ENCODE data around the gene NOL12. TPM values are rescaled to one million over a fixed set of nuclear protein-coding genes. Genes with fewer than 3 reads are reported as not detected.
A peak's percentile ranks its signal among the peaks of the same experiment; 100 is the strongest.

Gene NOL12
- total RNA-seq, 1 experiment from 2014 or later: 31.4 TPM

GRCh38 chr22:37647928-37648327 lies 38.2 kb upstream of the NOL12 start:
- H2AFZ ChIP-seq (ENCODE audit: low read depth, low read length, poor library complexity, severe bottlenecking): no peak overlapping the region
- no peaks in the 10 kb centered on the region for H3K9me3 ChIP-seq (ENCODE audit: control insufficient read depth in 1 of 2, insufficient read depth in 1 of 2, low read depth in 1 of 2, low read length in 2 of 2)
- TF ChIP-seq, protein P1, sequence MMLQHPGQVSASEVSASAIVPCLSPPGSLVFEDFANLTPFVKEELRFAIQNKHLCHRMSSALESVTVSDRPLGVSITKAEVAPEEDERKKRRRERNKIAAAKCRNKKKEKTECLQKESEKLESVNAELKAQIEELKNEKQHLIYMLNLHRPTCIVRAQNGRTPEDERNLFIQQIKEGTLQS (IDR thresholded peaks at IDR 0.05): no peak
- TF ChIP-seq TCF7L2 (IDR thresholded peaks at IDR 0.05; ENCODE audit: borderline replicate concordance, extremely low read depth, insufficient read depth, insufficient read length): peak; percentile 83
- TF ChIP-seq SRF (IDR thresholded peaks at IDR 0.05; ENCODE audit: low read depth): no peak
- no peak overlapping the region for H3K4me3 ChIP-seq (replicated peaks in 1 of 2; ENCODE audit: low read depth in 1 of 2, low read length in 2 of 2)
- peak overlapping the region; percentile 66 for H3K27ac ChIP-seq (ENCODE audit: low read depth, low read length)
- peaks cover 21 to 32% of the 10 kb centered on the region in 2 experiments for H3K4me1 ChIP-seq (ENCODE audit: control insufficient read depth in 1 of 2, insufficient read depth in 2 of 2, low read length in 2 of 2)
- H3K4me2 ChIP-seq (ENCODE audit: low read length): peak overlapping the region; percentile 49
- no TSS peak for BruUV-seq (replicated peaks)
- peaks cover 17 to 37% of the 10 kb centered on the region in 2 experiments; a peak in 3 of 4 replicates for H3K36me3 ChIP-seq (ENCODE audit: control insufficient read depth in 1 of 2, insufficient read depth in 2 of 2, low read length in 2 of 2)
- ATAC-seq (peak; percentile 84), DNase-seq (ENCODE audit: low read depth, low spot score) (peak; percentile 81)
- ChIA-PET CTCF (no interaction called here), RAD21 (ENCODE audit: low non-redundant PET in 1 of 2, low total read pairs in 2 of 2, uncharacterized antibody in 2 of 2, unreplicated experiment in 2 of 2) (interaction anchor here in 1 of 2 experiments (0.7 kb wide), 1 partner anchor 11 kb away, joined by 3 read pairs; the partner anchor contains the start of gene PDXP), POLR2A (interaction anchor here (0.7 to 2.3 kb wide), 3 partner anchors 10 to 100 kb away, joined by 3 to 11 read pairs (median 4); partner anchors contain the start of gene PDXP)
- intact Hi-C loops (cut with micrococcal nuclease): no loop called here
- peak overlapping the region; percentile 47 for H3K9ac ChIP-seq (ENCODE audit: low read length)
- H3K79me2 ChIP-seq (ENCODE audit: insufficient read depth, low read length): no peaks in the 10 kb centered on the region
- H4K20me1 ChIP-seq (ENCODE audit: insufficient read depth): no peaks in the 10 kb centered on the region
- no peaks in the 10 kb centered on the region for H3K27me3 ChIP-seq (ENCODE audit: insufficient read depth, low read length)
- no peaks in the 10 kb centered on the region for H3K9me2 ChIP-seq (ENCODE audit: insufficient read depth)

- ChIA-PET RAD21 (ENCODE audit: low non-redundant PET in 1 of 2, low total read pairs in 2 of 2, uncharacterized antibody in 2 of 2, unreplicated experiment in 2 of 2) (interaction anchor here in 1 of 2 experiments (0.8 kb wide), 1 partner anchor 31 kb away, joined by 3 read pairs; no protein-coding TSS in a partner anchor), CTCF (no interaction called here), POLR2A (no interaction called here)
- DNase-seq (ENCODE audit: low read depth, low spot score) (no peak), ATAC-seq (no peak)
- H3K4me2 ChIP-seq (ENCODE audit: low read length): no peak overlapping the region
- no TSS peak for BruUV-seq (replicated peaks)
- H3K9me3 ChIP-seq (ENCODE audit: control insufficient read depth in 1 of 2, insufficient read depth in 1 of 2, low read depth in 1 of 2, low read length in 2 of 2): no peaks in the 10 kb centered on the region
- H3K9me2 ChIP-seq (ENCODE audit: insufficient read depth): no peaks in the 10 kb centered on the region
- no peak overlapping the region for H3K9ac ChIP-seq (ENCODE audit: low read length)
- intact Hi-C loops (cut with micrococcal nuclease): no loop called here
- H3K79me2 ChIP-seq (ENCODE audit: insufficient read depth, low read length): no peaks in the 10 kb centered on the region
- H3K4me1 ChIP-seq (ENCODE audit: control insufficient read depth in 1 of 2, insufficient read depth in 2 of 2, low read length in 2 of 2): peaks cover 21 to 23% of the 10 kb centered on the region in 2 experiments
- H2AFZ ChIP-seq (ENCODE audit: low read depth, low read length, poor library complexity, severe bottlenecking): no peak overlapping the region
- no peak overlapping the region for H3K4me3 ChIP-seq (replicated peaks in 1 of 2; ENCODE audit: low read depth in 1 of 2, low read length in 2 of 2)
- no peak overlapping the region for H3K27ac ChIP-seq (ENCODE audit: low read depth, low read length)
- H4K20me1 ChIP-seq (ENCODE audit: insufficient read depth): no peaks in the 10 kb centered on the region
- peaks cover 23 to 24% of the 10 kb centered on the region in 2 experiments; a peak in 3 of 4 replicates for H3K36me3 ChIP-seq (ENCODE audit: control insufficient read depth in 1 of 2, insufficient read depth in 2 of 2, low read length in 2 of 2)
- H3K27me3 ChIP-seq (ENCODE audit: insufficient read depth, low read length): no peaks in the 10 kb centered on the region
- TF ChIP-seq ZFX (IDR thresholded peaks at IDR 0.05): no peak
- TF ChIP-seq, protein P1 (IDR thresholded peaks at IDR 0.05): no peak
- no peak for TF ChIP-seq JUND (IDR thresholded peaks at IDR 0.05)
- no peak for TF ChIP-seq ELF1 (IDR thresholded peaks at IDR 0.05; ENCODE audit: borderline replicate concordance, low read depth)
- no peak for TF ChIP-seq POLR2A (IDR thresholded peaks at IDR 0.05; ENCODE audit: borderline replicate concordance, extremely low read depth, insufficient read depth, insufficient read length)
- TF ChIP-seq SP1 (IDR thresholded peaks at IDR 0.05; ENCODE audit: low read depth): no peak
- TF ChIP-seq CBX3 (IDR thresholded peaks at IDR 0.05; ENCODE audit: low read depth): no peak
- TF ChIP-seq ZBTB33 (IDR thresholded peaks at IDR 0.05; ENCODE audit: extremely low read depth, insufficient replicate concordance, low read length): no peak
- TF ChIP-seq RAD21 (IDR thresholded peaks at IDR 0.05; ENCODE audit: low read depth): no peak
- no peak for TF ChIP-seq FOSL1 (IDR thresholded peaks at IDR 0.05; ENCODE audit: low read depth)
- TF ChIP-seq CEBPB (IDR thresholded peaks at IDR 0.05; ENCODE audit: low read depth): no peak
- no peak for TF ChIP-seq ZNF274 (IDR thresholded peaks at IDR 0.05; ENCODE audit: low read depth, low read length)
- no peak for TF ChIP-seq EGR1 (IDR thresholded peaks at IDR 0.05; ENCODE audit: low read depth)
- TF ChIP-seq CTCF (IDR thresholded peaks at IDR 0.05 in 2 of 3, conservative IDR thresholded peaks at IDR 0.05 in 1 of 3; ENCODE audit: borderline replicate concordance in 1 of 3, insufficient read depth in 1 of 3, low read depth in 2 of 3, low read length in 2 of 3): no peak
- no peak for TF ChIP-seq TCF7L2 (IDR thresholded peaks at IDR 0.05; ENCODE audit: borderline replicate concordance, extremely low read depth, insufficient read depth, insufficient read length)
Measured at GRCh38 chr22:37650463-37651136, 35.5 kb upstream of the NOL12 start.

Measured in HCT116 (cell line).